Natural killer cell treated with Interleukin-12 subunit alpha and Interleukin-12 subunit beta and Interleukin-15 and Interleukin-18, amount 100 ng/mL, for 72 hours (primary cell): ENCODE measurements around the gene SUCO. TPM values are rescaled to one million over a fixed set of nuclear protein-coding genes. Genes with fewer than 3 reads are reported as not detected.
A peak's percentile ranks its signal among the peaks of the same experiment; 100 is the strongest.
"Not testable (repeated sequence)": the region's sequence is repeated elsewhere in the genome, so short reads cannot be mapped to it uniquely, and the experiment has no call there.

ENCODE experiments used
- ATAC-seq, 2 donors: fragments of 150-1000 bp; cut with Tn5 transposase in 1 of 2; sonication (Bioruptor Pico), chemical (Tn5 transposase) in 1 of 2; 2 replicates each; pipeline ENCODE4 v1.10.0; 2021
- DNase-seq: peaks from one replicate; pipeline ENCODE4 v3.0.0; 2022; ENCODE audit warnings: low spot score
- H3K27ac Mint-ChIP-seq, 2 donors: 1 replicate in 1 of 2; 2 replicates in 1 of 2; pipeline ENCODE4 v1.8.0; 2022; ENCODE audit warnings: mixed read lengths in 2 of 2, mild to moderate bottlenecking in 1 of 2, moderate library complexity in 1 of 2
- H3K27me3 Mint-ChIP-seq, 2 donors: 1 replicate in 1 of 2; 2 replicates in 1 of 2; pipeline ENCODE4 v1.8.0; 2022; ENCODE audit warnings: mixed read lengths in 2 of 2
- H3K36me3 Mint-ChIP-seq: one replicate; pipeline ENCODE4 v1.8.0; 2022; ENCODE audit warnings: mixed read lengths
- H3K4me1 Mint-ChIP-seq, 2 donors: 1 replicate in 1 of 2; 2 replicates in 1 of 2; pipeline ENCODE4 v1.8.0; 2022; ENCODE audit warnings: low read depth in 2 of 2, mixed read lengths in 2 of 2, mild to moderate bottlenecking in 1 of 2
- H3K4me3 Mint-ChIP-seq: one replicate; pipeline ENCODE4 v1.8.0; 2022; ENCODE audit warnings: mixed read lengths
- H3K9me3 Mint-ChIP-seq: 2 replicates; pipeline ENCODE4 v1.8.0; 2022; ENCODE audit warnings: mixed read lengths
- total RNA-seq, 2 donors: library from RNA; stranded (reverse); gene quantifications; one replicate each; pipeline ENCODE4 v1.2.3, GENCODE V29; 2022

Gene SUCO, protein sequence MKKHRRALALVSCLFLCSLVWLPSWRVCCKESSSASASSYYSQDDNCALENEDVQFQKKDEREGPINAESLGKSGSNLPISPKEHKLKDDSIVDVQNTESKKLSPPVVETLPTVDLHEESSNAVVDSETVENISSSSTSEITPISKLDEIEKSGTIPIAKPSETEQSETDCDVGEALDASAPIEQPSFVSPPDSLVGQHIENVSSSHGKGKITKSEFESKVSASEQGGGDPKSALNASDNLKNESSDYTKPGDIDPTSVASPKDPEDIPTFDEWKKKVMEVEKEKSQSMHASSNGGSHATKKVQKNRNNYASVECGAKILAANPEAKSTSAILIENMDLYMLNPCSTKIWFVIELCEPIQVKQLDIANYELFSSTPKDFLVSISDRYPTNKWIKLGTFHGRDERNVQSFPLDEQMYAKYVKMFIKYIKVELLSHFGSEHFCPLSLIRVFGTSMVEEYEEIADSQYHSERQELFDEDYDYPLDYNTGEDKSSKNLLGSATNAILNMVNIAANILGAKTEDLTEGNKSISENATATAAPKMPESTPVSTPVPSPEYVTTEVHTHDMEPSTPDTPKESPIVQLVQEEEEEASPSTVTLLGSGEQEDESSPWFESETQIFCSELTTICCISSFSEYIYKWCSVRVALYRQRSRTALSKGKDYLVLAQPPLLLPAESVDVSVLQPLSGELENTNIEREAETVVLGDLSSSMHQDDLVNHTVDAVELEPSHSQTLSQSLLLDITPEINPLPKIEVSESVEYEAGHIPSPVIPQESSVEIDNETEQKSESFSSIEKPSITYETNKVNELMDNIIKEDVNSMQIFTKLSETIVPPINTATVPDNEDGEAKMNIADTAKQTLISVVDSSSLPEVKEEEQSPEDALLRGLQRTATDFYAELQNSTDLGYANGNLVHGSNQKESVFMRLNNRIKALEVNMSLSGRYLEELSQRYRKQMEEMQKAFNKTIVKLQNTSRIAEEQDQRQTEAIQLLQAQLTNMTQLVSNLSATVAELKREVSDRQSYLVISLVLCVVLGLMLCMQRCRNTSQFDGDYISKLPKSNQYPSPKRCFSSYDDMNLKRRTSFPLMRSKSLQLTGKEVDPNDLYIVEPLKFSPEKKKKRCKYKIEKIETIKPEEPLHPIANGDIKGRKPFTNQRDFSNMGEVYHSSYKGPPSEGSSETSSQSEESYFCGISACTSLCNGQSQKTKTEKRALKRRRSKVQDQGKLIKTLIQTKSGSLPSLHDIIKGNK (N-terminal part only)
- total RNA-seq: 10 to 100 TPM; 59.7 to 66.9 TPM

DNA sequence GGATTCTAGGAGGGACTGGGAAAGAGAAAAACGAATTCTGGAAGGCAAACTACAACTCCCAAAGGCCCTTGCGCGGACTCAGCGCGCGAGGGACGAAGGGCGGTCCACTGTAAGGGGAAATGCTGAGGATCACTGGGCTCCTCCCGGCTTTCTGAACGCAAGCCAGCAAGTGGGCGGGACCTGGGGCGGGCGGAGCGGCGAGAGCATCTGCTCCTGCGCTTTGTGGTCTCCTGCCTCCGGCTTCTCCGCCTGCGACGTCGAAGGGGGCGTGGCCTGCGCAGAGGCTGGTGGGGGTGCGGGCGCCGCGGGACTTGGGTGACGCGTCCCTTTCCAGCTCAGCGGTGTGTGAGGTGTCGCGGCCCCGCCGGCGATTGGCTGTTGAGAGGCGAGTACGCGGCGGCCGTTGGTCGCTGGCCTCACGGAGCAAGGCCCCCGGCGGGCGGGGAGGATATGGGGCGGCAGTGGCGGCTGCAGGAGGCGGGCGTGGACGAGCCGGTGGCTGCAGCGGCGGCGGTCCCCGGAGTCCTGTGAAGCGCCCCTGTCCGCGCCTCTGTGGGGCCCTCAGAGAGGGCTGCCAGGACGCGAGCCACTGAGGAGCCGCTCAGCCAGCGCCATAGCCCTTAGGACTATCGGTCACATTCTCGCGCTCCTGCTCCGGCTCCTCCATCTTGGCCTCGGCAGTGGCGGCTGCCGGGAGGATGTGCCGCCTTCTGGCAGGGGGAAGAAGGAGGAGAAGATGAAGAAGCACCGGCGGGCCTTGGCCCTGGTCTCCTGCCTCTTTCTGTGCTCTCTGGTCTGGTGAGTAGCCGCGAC, at the start of gene SUCO:
Gene SUCO (plus strand): TSS at position 451 of the 813 bp plus-strand sequence. CDS start 286 bp downstream, at position 737.
- ATAC-seq (peak; percentile 93 to 94), DNase-seq (peak; percentile 100)
- Mint-ChIP-seq H3K9me3 (no peaks in the 10 kb centered on the region), H3K4me1 (peaks cover 44 to 51% of the 10 kb centered on the region in 2 donors), H3K27ac (peak within 1 kb of the TSS; percentile 89 to 96), H3K27me3 (peaks cover 2 to 5% of the 10 kb centered on the region in 2 donors), H3K4me3 (peak within 1 kb of the TSS; percentile 99), H3K36me3 (peaks cover 4% of the 10 kb centered on the region)

DNA sequence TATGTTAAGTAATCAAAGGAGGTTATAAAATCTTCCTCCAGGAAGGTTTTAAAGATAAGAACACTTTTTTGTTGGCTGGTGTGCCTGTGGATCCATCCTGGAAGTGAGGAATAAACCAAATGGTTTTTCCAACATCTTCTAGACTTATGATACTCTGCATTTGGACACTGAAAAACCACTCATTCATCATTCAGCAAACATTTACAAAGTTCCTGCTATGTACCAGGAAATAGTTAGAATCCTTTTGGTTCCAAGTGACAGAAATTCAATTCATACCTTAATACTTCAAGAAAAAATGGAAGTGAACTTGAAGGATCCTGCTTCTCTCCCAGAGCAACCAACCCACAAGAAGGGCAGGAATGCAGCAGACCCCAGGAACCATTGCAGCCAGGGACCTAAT, 49.5 kb upstream of the SUCO start:
- Mint-ChIP-seq H3K27me3 (peaks cover 12 to 33% of the 10 kb centered on the region in 2 donors), H3K4me1 (peaks cover 0 to 5% of the 10 kb centered on the region in 2 donors), H3K9me3 (no peaks in the 10 kb centered on the region), H3K36me3 (no peaks in the 10 kb centered on the region), H3K4me3 (no peak overlapping the region), H3K27ac (no peak overlapping the region)
- ATAC-seq: no peak
- no peak for DNase-seq

DNA sequence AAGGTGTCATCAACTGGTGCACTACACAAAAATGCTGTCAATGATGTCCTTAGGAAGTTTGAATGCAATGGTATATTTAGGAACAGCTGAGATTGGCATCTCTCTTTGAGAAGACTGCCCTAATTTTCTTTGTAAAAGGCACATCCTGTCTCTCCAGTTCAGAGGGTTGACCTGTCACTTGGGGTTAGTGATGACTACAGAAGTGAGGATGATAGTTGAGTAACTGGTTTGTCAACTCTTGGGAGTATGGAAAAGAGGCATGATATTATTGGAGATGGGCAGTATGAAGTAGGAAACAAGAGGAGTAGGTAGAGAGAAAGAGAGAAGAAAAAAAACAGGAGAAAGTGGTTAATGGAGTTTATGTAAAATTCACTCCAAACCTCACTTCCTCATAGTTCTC, 48.7 kb upstream of the SUCO start:
- Mint-ChIP-seq H3K27me3 (peaks cover 12 to 39% of the 10 kb centered on the region in 2 donors), H3K27ac (no peak overlapping the region), H3K4me1 (peaks cover 0 to 5% of the 10 kb centered on the region in 2 donors), H3K9me3 (no peaks in the 10 kb centered on the region), H3K36me3 (no peaks in the 10 kb centered on the region), H3K4me3 (no peak overlapping the region)
- ATAC-seq (no peak), DNase-seq (no peak)

DNA sequence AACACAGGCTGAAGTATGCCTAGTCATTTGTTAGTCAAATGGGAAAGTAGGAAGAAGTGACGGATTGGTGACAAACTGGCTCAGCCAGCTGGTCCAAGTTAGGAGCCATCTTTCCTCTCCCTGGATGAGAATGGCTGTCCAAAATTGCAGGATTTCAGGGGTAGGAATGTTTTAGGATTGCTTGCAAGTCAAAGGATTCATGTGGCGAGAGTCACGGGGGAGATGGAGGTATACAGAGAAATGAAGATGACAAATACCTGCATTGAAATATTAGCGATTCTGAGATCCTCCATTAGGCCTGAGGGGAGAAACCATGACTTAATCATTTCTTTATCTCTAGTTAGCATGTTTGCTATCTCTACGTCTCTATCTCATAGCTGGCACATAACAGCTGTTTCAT, 47.3 kb upstream of the SUCO start:
- Mint-ChIP-seq H3K4me3 (no peak overlapping the region), H3K27me3 (peaks cover 7 to 42% of the 10 kb centered on the region in 2 donors), H3K4me1 (peaks cover 0 to 3% of the 10 kb centered on the region in 2 donors), H3K9me3 (no peaks in the 10 kb centered on the region), H3K36me3 (no peaks in the 10 kb centered on the region), H3K27ac (no peak overlapping the region)
- no peak for DNase-seq
- ATAC-seq: no peak

DNA sequence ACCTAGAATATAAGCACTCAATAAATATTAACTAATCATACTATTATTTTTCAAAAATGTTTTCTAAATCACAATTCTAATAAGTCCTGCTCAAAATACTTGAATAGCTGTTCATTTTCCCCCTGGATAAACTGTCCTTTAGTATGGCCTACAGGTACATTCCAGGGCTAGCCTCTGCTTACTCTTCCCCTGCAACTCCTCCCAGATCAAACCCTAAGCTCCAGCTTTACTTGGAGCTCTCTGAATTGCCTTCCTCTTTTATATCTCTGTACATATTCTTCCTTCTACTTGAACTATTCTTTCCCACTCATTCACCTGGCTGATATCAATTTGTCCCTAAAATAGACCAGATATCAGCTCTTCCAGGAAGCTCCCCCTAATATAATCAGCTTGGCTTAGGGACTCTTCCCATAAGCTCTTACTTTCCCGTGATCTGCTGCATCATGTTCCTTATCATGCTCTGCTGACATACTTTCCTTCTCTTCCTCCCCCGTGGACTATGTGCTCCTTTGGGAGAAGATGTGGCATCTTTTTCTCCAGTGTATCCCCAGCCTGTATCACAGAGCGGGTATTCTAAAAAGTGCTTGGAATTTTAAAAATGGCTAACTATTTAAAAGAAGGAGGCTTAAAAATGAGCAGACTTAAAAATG, 46.0 kb upstream of the SUCO start:
- H3K27me3 Mint-ChIP-seq: peaks cover 14 to 47% of the 10 kb centered on the region in 2 donors
- peaks cover 0 to 3% of the 10 kb centered on the region in 2 donors for H3K4me1 Mint-ChIP-seq
- H3K9me3 Mint-ChIP-seq: no peaks in the 10 kb centered on the region
- no peak for ATAC-seq
- no peak overlapping the region for H3K4me3 Mint-ChIP-seq
- DNase-seq: no peak
- no peaks in the 10 kb centered on the region for H3K36me3 Mint-ChIP-seq
- no peak overlapping the region for H3K27ac Mint-ChIP-seq

DNA sequence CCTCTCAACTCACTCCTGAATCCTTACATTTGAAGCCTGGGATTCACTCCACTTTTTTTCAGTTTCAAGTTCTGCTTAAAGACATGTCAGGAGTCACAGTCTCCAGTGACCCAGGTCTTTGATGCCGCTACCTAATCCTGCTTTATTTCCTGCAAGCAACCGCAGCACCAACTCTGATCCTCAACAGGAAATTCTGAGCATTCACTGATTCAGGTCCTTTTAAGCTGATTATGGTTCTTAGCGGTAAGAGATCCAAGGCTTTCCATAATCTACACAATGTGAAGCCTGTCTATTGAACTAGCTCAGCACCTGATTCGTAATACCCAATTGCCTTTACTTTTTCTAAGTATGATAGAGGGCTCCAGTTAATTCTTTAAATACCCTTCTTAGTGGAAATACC, 45.4 kb upstream of the SUCO start:
- DNase-seq (no peak), ATAC-seq (no peak)
- Mint-ChIP-seq H3K27ac (no peak overlapping the region), H3K4me3 (no peak overlapping the region), H3K9me3 (no peaks in the 10 kb centered on the region), H3K36me3 (no peaks in the 10 kb centered on the region), H3K27me3 (peaks cover 19 to 46% of the 10 kb centered on the region in 2 donors), H3K4me1 (peaks cover 0 to 3% of the 10 kb centered on the region in 2 donors)

DNA sequence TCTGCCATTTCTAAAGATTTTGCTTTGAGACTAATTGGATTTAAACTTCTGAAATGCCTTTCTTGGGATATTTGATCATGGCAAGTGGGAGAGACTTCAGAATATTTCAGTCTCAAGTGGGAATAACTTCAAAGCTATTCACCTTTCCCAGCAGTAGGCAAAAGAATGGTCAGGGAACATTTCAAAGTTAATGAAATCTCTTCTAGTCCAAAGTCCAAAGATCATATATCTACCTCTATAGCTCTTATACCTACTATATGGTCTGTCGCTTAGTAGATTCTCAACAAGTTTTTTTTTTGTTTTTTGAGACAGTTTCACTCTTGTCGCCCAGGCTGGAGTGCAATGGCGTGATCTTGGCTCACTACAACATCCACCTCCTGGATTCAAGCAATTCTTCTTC, 44.6 kb upstream of the SUCO start:
- DNase-seq (no peak), ATAC-seq (no peak)
- Mint-ChIP-seq H3K36me3 (no peaks in the 10 kb centered on the region), H3K27ac (no peak overlapping the region), H3K4me1 (peaks cover 0 to 3% of the 10 kb centered on the region in 2 donors), H3K27me3 (peaks cover 19 to 40% of the 10 kb centered on the region in 2 donors), H3K9me3 (no peaks in the 10 kb centered on the region), H3K4me3 (no peak overlapping the region)

DNA sequence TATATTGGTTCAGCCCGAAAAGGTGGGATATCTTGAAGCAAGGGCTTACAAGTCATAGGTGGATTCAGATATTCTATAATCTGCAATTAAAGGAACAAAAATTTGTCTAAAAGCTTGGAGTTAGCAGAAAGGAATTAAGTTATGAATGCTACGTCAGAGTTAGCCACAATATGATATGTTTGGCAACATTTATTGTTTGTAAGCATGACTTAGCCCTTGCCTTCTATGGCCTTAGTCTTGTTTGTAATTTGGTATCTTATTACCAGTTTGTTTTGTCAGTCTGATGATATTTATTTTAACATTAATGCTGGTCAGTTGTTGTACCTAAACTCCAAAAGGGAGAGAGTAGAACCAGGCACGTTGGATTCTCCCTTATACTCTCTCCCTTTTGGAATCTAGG, 43.1 kb upstream of the SUCO start:
- no peak for ATAC-seq
- H3K27me3 Mint-ChIP-seq: peaks cover 19 to 32% of the 10 kb centered on the region in 2 donors
- H3K36me3 Mint-ChIP-seq: no peaks in the 10 kb centered on the region
- H3K27ac Mint-ChIP-seq: no peak overlapping the region
- no peaks in the 10 kb centered on the region for H3K9me3 Mint-ChIP-seq
- no peak overlapping the region for H3K4me3 Mint-ChIP-seq
- H3K4me1 Mint-ChIP-seq: peaks cover 0 to 3% of the 10 kb centered on the region in 2 donors
- no peak for DNase-seq

DNA sequence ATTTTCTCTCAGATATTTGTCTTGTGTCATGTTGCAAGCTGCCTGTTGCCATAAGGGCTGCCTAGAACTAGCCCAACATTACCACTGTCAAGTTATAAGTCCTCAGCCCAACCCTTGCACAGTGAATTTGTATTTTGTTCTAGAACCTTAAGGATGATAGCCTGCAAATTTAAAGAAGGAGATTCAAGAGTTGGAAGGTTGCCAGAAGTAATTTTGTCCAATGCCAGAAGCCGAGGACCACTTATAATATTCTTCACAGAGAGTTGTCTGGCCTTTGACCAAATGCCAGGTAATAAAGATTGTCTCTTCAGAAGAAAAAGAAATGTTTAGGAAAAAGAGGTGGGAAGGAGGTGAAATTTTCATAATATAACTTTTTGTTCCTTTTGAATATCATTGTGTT, 40.5 kb upstream of the SUCO start:
- Mint-ChIP-seq H3K27me3 (peaks cover 14 to 18% of the 10 kb centered on the region in 2 donors), H3K27ac (no peak overlapping the region), H3K4me3 (no peak overlapping the region), H3K36me3 (no peaks in the 10 kb centered on the region), H3K4me1 (no peaks in the 10 kb centered on the region), H3K9me3 (no peaks in the 10 kb centered on the region)
- ATAC-seq (no peak), DNase-seq (no peak)

DNA sequence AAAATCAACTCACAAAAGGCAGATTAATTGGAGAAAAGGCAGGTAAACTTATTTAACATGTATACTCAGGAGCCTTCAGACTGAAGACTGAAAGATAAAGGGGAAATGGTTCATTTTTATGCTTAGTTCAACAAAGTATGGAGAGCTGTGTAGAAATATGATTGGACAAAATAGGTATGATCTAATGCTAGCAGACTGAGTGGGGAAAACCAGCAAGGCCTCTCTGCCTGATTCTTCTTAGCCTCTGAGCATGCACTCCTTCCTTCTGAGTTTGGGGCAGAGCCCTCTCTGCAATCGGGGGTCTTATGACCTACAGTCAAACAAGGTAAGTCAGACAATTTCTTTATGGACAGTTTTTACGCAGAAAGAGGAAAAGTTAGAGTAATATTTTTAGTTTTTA, 38.8 kb upstream of the SUCO start:
- Mint-ChIP-seq H3K9me3 (no peaks in the 10 kb centered on the region), H3K27me3 (peaks cover 9 to 13% of the 10 kb centered on the region in 2 donors), H3K4me1 (no peaks in the 10 kb centered on the region), H3K27ac (no peak overlapping the region), H3K4me3 (no peak overlapping the region), H3K36me3 (no peaks in the 10 kb centered on the region)
- DNase-seq (no peak), ATAC-seq (no peak)

DNA sequence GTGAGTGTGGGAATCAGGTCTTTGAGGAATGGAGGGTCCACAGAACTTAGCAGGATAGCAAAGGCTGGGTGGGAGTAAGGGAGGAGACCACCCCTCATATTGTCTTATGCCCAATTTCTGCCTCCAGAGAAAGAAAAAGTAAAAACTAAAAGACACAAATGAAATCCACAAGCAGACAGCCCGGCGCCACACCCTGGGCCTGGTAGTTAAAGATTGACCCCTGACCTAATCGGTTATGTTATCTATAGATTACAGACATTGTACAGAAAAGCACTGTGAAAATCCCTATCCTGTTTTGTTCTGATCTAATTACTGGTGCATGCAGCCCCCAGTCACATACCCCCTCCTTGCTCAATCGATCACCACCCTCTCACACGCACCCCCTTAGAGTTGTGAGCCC, 36.8 kb upstream of the SUCO start:
- H3K9me3 Mint-ChIP-seq, DNase-seq, H3K4me1 Mint-ChIP-seq, H3K4me3 Mint-ChIP-seq, H3K36me3 Mint-ChIP-seq, H3K27me3 Mint-ChIP-seq, ATAC-seq, H3K27ac Mint-ChIP-seq: not testable (repeated sequence)

DNA sequence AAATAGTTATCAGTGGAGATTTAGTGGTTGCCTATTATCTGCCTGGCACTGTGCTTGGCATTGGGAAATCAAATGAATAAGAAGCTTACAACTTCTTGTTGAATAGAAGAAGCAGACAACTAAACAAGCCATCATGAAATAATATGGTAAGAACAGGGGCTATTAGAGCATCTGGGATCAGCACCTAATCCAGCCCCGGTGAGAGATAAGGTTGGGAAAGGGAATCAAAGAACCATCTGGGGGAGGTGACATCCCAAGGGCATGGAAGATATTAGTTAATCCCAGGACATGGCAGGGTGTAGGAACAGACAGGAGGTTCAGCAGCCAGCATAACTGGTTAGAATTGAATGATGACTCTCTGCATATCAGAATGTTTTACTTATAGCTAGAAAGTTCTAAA, 36.3 kb upstream of the SUCO start:
- Mint-ChIP-seq H3K27me3 (peaks cover 0 to 8% of the 10 kb centered on the region in 2 donors), H3K9me3 (no peaks in the 10 kb centered on the region), H3K4me3 (no peak overlapping the region), H3K36me3 (no peaks in the 10 kb centered on the region), H3K4me1 (no peaks in the 10 kb centered on the region), H3K27ac (no peak overlapping the region)
- no peak for DNase-seq
- ATAC-seq: no peak
